Endothelial cell of umbilical vein (primary cell): ENCODE measurements around the gene GPR137C. TPM values are rescaled to one million over a fixed set of nuclear protein-coding genes. Genes with fewer than 3 reads are reported as not detected.

ENCODE experiments used
- BruUV-seq: library from RNA; stranded (reverse); fragments of 400-500 nt; replicated peaks from 2 replicates; lab custom pipeline; 2021; lab: Mats Ljungman, UMichigan
- CTCF ChIA-PET: fragments of 300-600, 350-600 bp; sonication (Branson Sonifier 250); formaldehyde crosslinking; loops from one replicate; lab custom pipeline; 2021; ENCODE audit warnings: antibody characterized with exemption, inconsistent platforms; lab: Charles Lee
- POLR2A ChIA-PET: fragments of 300-600, 350-600 bp; sonication (Branson Sonifier 250); formaldehyde crosslinking; loops from one replicate; lab custom pipeline; 2021; ENCODE audit warnings: antibody characterized with exemption, inconsistent platforms; lab: Charles Lee
- DNase-seq: peaks from one replicate; pipeline ENCODE4 v3.0.0-alpha.2; 2011; ENCODE audit warnings: low read depth, low spot score
- FAIRE-seq: peaks from 2 replicates; lab custom pipeline; 2011; peaks lifted over from hg19 to GRCh38; lab: Jason Lieb, UNC
- H2AFZ ChIP-seq: 2 replicates; pipeline ENCODE4 v1.6.0; 2012; ENCODE audit warnings: low read depth, low read length, control low read depth, inconsistent platforms
- H3K27ac ChIP-seq: 2 replicates; pipeline ENCODE4 v1.5.1; 2011; ENCODE audit warnings: low read depth, mild to moderate bottlenecking, control low read depth, low read length, moderate library complexity; ENCODE audit not compliant: insufficient read depth
- H3K27me3 ChIP-seq, 2 experiments: 2 replicates each; pipeline versions ENCODE4 v1.6.0 to v1.6.1; 2011; ENCODE audit warnings: low read length in 2 of 2, mixed read lengths in 1 of 2; ENCODE audit not compliant: control insufficient read depth in 2 of 2, insufficient read depth in 2 of 2
- H3K36me3 ChIP-seq, 2 experiments: 2 replicates in 1 of 2; 3 replicates in 1 of 2; pipeline ENCODE4 v1.5.1; 2011; ENCODE audit warnings: low read length in 2 of 2, mild to moderate bottlenecking in 1 of 2, moderate library complexity in 1 of 2; ENCODE audit not compliant: control insufficient read depth in 2 of 2, insufficient read depth in 2 of 2; ENCODE audit errors: extremely low read depth in 1 of 2
- H3K4me1 ChIP-seq: 3 replicates; pipeline ENCODE4 v1.5.1; 2011; ENCODE audit warnings: mild to moderate bottlenecking, low read length; ENCODE audit not compliant: control insufficient read depth, insufficient read depth; ENCODE audit errors: extremely low read depth
- H3K4me2 ChIP-seq: 2 replicates; pipeline ENCODE4 v1.6.1; 2011; ENCODE audit warnings: low read length, control low read depth, mixed read lengths; ENCODE audit not compliant: insufficient read depth
- H3K4me3 ChIP-seq, 3 experiments: fragments of 200-600 bp in 1 of 3; sonication (generic), shearing (Covaris generic) in 1 of 3; replicated peaks in 1 of 3; 2 replicates each; pipeline ENCODE4 v1.5.1; 2011 to 2016; ENCODE audit warnings: control low read depth in 3 of 3, low read length in 3 of 3, mild to moderate bottlenecking in 2 of 3, inconsistent platforms in 1 of 3, low read depth in 1 of 3, moderate library complexity in 1 of 3; ENCODE audit not compliant: insufficient read depth in 1 of 3
- H3K79me2 ChIP-seq: 2 replicates; pipeline ENCODE4 v1.6.0; 2012; ENCODE audit warnings: low read length, inconsistent platforms; ENCODE audit not compliant: control insufficient read depth, insufficient read depth
- H3K9ac ChIP-seq: replicated peaks from 2 replicates; pipeline ENCODE3; 2011; ENCODE audit warnings: low read length, control low read depth; ENCODE audit not compliant: insufficient read depth; ENCODE audit errors: extremely low read depth
- H3K9me1 ChIP-seq: replicated peaks from 3 replicates; pipeline ENCODE4 v1.6.0; 2011; ENCODE audit warnings: mild to moderate bottlenecking, low read length; ENCODE audit not compliant: control insufficient read depth, insufficient read depth; ENCODE audit errors: extremely low read depth
- H3K9me3 ChIP-seq: replicated peaks from 2 replicates; pipeline ENCODE4 v1.5.1; 2012; ENCODE audit warnings: low read length, inconsistent platforms; ENCODE audit not compliant: control insufficient read depth, insufficient read depth
- H4K20me1 ChIP-seq: replicated peaks from 2 replicates; pipeline ENCODE3; 2011; ENCODE audit warnings: mild to moderate bottlenecking, low read length; ENCODE audit not compliant: control insufficient read depth, insufficient read depth; ENCODE audit errors: extremely low read depth
- EZH2 ChIP-seq: IDR thresholded peaks from 2 replicates; pipeline ENCODE4 v1.6.1; 2012; ENCODE audit warnings: borderline replicate concordance, low read depth, mild to moderate bottlenecking, moderate library complexity, low read length, inconsistent platforms; ENCODE audit not compliant: severe bottlenecking
- FOS ChIP-seq: IDR thresholded peaks from 2 replicates; pipeline ENCODE4 v1.6.1; 2011; ENCODE audit warnings: mild to moderate bottlenecking, low read length, moderate library complexity, borderline replicate concordance; ENCODE audit not compliant: insufficient read depth
- GATA2 ChIP-seq: IDR thresholded peaks from 2 replicates; pipeline ENCODE4 v1.7.0; 2011; ENCODE audit warnings: low read depth, mild to moderate bottlenecking, moderate library complexity, mixed read lengths, low read length; ENCODE audit not compliant: insufficient read length, insufficient read depth
- JUN ChIP-seq: IDR thresholded peaks from 2 replicates; pipeline ENCODE4 v1.6.1; 2011; ENCODE audit warnings: borderline replicate concordance, low read depth; ENCODE audit not compliant: insufficient read length, insufficient read depth
- MAX ChIP-seq: IDR thresholded peaks from 2 replicates; pipeline ENCODE4 v1.6.1; 2011; ENCODE audit not compliant: insufficient read depth, insufficient read length
- MYC ChIP-seq: IDR thresholded peaks from one replicate; pipeline ENCODE4 v1.6.1; 2011; ENCODE audit warnings: mild to moderate bottlenecking, low read depth, low read length
- POLR2A ChIP-seq: IDR thresholded peaks from 2 replicates; pipeline ENCODE4 v1.6.1; 2012; ENCODE audit warnings: low read depth, mild to moderate bottlenecking, control low read depth, low read length
- POLR2AphosphoS5 ChIP-seq: IDR thresholded peaks from 2 replicates; pipeline ENCODE4 v1.6.1; 2012; ENCODE audit warnings: low read depth, mild to moderate bottlenecking, control low read depth, low read length, moderate library complexity; ENCODE audit not compliant: insufficient read depth
- dilution Hi-C: fragments of 300-500 bp; cut with MboI; formaldehyde crosslinking; loops from one replicate; pipeline ENCODE4 v1.15.0; 2019; ENCODE audit warnings: low sequenced_read_pairs; ENCODE audit not compliant: extremely low pct_ligation_motif_present
- intact Hi-C: fragments of 100-400 bp; cut with micrococcal nuclease; formaldehyde crosslinking; loops from one replicate; pipeline ENCODE4 v1.10.0; 2022
- polyA plus RNA-seq, 4 experiments: library from polyadenylated mRNA; depleted of rRNA in 3 of 4; stranded (reverse) in 3 of 4; unstranded in 1 of 4; fragments of >200 nt; gene quantifications; 2 replicates each; pipeline versions ENCODE4 v1.2.1 to v1.2.3, GENCODE V29; 2011 to 2012; ENCODE audit warnings: missing spikeins in 1 of 4
- total RNA-seq: library from RNA; stranded (reverse); gene quantifications from 2 replicates; pipeline ENCODE4 v1.2.3, GENCODE V29; 2021
- TF ChIP-seq, protein P1 (sequence below), 2 donors: IDR thresholded peaks; 1 replicate in 1 of 2; 2 replicates in 1 of 2; pipeline ENCODE4 v1.5.1; 2011; ENCODE audit warnings: low read length in 2 of 2, mild to moderate bottlenecking in 2 of 2, moderate library complexity in 2 of 2, control low read depth in 1 of 2, inconsistent platforms in 1 of 2, low read depth in 1 of 2; ENCODE audit not compliant: insufficient read depth in 1 of 2; ENCODE audit errors: extremely low read depth in 1 of 2

Gene GPR137C
- total and polyA plus RNA-seq, 2 donors (not counting 3 experiments of a cell fraction or from before 2014, with no cell fraction given): 1.5 to 5.7 TPM

- Histone ChIP-seq H3K4me1 (peaks cover 3% of the 10 kb centered on the region), H3K4me3 (no peak overlapping the region), H3K4me2 (no peak overlapping the region), H2AFZ (no peak overlapping the region), H4K20me1 (no peaks in the 10 kb centered on the region), H3K27me3 (no peaks in the 10 kb centered on the region), H3K27ac (no peak overlapping the region), H3K9me1 (no peaks in the 10 kb centered on the region), H3K79me2 (no peaks in the 10 kb centered on the region), H3K36me3 (no peaks in the 10 kb centered on the region), H3K9me3 (no peaks in the 10 kb centered on the region), H3K9ac (no peak overlapping the region)
- CTCF ChIA-PET: no interaction called here
- BruUV-seq: no TSS peak
- DNase-seq (no peak), FAIRE-seq (no peak)
- dilution Hi-C loops: no loop called here
- intact Hi-C loops: no loop called here
- TF ChIP-seq POLR2AphosphoS5: no peak
- TF ChIP-seq POLR2A: no peak
- TF ChIP-seq FOS: no peak
- TF ChIP-seq, protein P1, sequence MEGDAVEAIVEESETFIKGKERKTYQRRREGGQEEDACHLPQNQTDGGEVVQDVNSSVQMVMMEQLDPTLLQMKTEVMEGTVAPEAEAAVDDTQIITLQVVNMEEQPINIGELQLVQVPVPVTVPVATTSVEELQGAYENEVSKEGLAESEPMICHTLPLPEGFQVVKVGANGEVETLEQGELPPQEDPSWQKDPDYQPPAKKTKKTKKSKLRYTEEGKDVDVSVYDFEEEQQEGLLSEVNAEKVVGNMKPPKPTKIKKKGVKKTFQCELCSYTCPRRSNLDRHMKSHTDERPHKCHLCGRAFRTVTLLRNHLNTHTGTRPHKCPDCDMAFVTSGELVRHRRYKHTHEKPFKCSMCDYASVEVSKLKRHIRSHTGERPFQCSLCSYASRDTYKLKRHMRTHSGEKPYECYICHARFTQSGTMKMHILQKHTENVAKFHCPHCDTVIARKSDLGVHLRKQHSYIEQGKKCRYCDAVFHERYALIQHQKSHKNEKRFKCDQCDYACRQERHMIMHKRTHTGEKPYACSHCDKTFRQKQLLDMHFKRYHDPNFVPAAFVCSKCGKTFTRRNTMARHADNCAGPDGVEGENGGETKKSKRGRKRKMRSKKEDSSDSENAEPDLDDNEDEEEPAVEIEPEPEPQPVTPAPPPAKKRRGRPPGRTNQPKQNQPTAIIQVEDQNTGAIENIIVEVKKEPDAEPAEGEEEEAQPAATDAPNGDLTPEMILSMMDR (IDR thresholded peaks at IDR 0.05; ENCODE audit: extremely low read depth in 1 of 2, insufficient read depth in 1 of 2, low read depth in 1 of 2, low read length in 2 of 2): no peak
- no peak for TF ChIP-seq MYC
- no peak for TF ChIP-seq EZH2
- TF ChIP-seq GATA2: no peak
- no peak for TF ChIP-seq MAX
- no peak for TF ChIP-seq JUN
- POLR2A ChIA-PET: no interaction called here
Measured at GRCh38 chr14:52547027-52547426, 5.6 kb upstream of the GPR137C start.
